Suppressor macrophage treated with lipopolysaccharide for 1 hour (primary cell): ENCODE measurements around the gene HHIP.

Experiments used
- DNase-seq, 3 donors: peaks; one replicate each; pipeline ENCODE4 v3.0.0-alpha.2; 2020 to 2022

The HHIP gene

DNA sequence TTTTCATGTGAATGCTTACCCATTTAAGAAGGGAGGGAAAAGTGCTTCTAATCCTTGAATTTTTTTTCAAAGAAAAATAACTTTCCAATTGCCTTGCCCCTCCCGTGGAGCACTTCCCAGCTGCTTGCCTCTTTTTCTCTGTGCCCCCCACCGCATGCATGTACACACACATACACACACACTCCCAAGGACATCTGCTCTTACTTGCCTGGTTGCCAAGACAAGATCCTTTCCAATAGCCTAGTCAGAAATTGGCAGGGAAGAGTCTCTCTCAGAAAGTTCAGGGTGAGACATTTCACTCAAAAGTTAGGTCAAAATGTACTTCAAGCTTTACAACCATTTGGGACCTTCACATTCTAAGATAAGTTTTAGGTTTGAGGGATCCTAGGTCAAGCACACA is 10.9 kb downstream of the HHIP start:
- no peak for DNase-seq

DNA sequence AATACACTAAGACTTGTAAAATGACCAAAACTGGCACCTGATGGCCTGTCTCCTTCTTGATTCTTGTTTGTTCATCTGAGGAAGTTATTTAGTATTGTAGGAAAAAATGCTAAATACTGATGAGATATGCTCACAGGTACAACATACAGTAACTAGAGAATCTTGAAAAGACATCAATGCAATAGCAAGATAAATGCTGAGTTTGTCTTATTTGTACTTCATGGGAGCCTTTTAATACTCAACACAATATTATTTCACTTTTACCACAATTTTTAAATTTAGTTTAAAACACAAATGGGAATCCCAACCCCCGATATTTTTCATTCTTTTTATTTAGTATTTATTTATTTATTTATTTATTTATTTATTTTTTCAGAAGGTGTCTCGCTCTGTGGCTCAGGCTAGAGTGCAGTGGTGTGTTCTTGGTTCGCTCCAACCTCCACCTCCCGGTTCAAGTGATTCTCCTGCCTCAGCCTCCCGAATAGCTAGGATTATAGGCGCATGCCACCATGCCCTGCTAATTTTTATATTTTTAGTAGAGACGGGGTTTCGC is 12.1 kb downstream of the HHIP start:
- no peak for DNase-seq

DNA sequence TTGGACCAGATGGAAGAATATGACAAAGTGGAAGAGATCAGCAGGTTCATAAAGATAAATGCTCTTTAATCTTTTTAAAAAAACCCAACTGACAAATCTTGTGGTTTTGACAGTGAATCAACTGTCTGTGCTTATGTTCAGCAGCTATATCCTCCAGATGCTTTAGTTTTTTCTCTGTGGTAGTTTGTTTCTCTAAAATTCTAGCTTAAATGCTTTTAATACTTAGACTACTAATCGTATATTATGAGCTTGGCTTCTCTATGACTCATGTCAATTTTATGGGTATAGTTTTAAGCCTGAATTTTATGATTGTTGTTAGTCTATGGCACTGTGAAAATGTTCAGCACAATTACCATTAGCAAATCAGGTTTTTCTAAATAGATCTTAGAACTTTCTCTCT is 12.9 kb downstream of the HHIP start:
- DNase-seq, result no peak

DNA sequence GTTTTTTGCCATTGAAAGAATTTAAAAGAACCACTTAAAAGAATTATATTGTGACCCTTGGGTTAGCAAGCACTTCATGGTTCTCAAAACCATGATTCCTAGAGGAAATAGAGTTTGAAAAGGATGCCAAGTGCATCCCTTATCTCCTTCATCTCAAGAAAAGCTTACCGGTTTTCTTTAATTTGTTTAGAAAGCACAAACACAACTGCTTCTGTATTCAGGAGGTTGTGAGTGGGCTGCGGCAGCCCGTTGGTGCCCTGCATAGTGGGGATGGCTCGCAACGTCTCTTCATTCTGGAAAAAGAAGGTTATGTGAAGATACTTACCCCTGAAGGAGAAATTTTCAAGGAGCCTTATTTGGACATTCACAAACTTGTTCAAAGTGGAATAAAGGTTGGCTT is 13.5 kb downstream of the HHIP start:
- no peak for DNase-seq

DNA sequence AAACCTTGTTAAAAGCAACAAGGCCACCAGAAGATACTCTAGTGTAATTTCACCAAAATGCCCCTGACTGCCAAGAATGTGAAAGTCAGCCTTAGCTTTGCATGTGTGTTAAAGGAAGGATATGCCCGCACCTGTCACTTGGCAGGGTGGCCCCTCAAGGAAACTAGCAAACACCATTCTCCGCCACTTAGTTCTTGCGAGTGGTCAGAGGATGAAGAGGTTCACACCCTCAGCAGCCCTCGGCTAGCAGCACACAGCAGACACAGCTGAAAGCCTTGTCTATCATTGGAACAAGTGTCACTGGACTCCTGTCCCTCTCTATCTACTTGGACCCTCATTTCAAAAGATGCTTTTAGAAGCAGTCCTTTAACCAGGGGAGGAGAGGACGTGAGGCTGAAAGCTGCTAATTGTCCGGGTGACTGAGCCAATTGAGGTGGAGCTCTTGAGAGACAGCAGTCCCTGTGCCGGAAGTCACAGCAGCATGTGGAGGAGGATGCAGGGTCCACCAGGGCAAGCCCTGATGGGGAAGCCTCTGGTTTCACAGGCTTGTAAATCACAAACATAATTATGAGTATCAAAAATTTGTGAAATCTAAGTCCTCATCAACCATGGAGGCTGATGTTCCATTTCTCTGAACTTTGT is 18.0 kb downstream of the HHIP start:
- no peak for DNase-seq

DNA sequence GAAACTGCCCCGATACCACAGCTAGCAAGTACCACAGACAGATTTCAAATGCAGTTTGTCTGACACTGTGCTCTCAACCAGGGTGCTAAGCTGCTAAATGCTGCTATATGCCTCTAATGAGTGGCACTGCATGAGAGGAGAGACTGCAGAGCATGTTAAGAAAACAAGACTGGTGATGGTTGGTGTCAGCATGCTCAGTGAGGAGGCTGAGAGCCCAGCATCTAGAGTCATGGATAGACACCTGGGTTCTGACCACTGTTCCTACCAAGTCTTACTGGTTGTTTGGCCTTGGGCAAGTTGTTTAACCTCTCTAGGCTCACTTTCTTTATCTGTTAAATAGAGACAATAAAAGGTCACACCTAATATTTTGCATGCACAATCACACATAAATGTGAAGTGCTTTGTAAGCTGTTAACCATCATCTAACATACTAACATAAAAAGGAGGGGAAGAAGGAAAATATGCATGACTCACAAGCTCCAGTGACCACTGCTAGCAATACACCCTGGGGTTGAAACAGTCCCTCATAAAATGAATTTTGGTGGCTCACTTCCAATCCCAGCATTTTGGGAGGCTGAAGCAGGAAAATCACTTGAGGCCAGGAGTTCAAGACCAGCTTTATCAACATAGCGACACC is 20.7 kb downstream of the HHIP start:
- DNase-seq, result no peak

DNA sequence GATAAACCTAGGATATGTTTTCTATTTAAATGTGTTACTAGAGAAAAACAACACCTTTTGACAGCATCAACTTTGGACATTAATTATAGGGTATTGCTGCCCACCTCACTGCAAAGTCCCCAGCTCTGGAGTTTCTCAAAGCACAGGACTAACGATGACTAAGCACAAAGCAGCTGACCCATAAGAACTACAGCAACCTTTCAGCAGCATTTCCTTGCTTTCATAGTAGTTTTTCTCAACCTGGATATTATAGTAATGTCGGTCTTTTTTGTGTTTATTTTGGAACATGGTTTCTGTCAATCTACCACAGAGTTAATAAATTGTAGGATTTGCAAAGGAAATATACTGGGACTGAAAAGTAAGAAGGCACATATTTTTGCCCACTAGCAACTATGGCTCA is 21.5 kb downstream of the HHIP start:
- no peak for DNase-seq

DNA sequence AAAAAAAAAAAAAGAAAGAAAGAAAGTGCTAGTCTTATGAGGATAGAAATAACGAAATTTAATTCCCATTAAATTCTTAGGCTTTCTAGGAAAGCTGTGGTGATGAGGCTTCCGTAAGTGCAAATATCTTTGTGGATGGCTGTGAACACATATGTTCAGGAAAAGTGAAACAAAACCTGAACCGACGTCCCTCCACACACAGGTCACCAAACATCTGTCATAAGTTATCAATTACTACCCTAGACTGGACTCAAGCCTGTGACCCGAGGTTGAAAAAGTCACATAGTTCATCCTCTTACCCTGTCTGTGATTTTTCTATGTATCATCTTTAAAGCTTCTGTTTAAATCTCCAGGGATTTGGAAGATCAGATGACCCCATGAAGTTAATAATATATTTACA is 24.8 kb downstream of the HHIP start:
- no peak for DNase-seq

DNA sequence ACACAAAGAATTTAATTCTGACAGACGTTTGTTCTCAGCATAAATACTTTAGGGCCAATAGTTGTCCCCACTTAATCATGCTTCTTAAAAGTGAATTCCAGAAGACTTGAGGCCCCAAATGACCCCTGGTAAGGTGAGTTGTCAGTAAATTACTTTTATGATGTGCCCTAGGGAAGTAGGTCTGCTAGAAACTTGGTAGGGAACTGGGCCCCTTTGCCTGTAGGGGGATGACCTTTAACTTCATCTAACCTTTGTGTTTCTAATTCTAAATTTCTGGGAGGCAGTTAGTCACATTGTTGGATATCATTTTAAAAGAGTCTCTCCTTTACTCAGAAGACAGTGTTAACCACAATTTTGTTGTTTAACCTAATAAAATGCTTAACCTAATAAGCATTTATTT is 28.8 kb downstream of the HHIP start:
- DNase-seq, result no peak

DNA sequence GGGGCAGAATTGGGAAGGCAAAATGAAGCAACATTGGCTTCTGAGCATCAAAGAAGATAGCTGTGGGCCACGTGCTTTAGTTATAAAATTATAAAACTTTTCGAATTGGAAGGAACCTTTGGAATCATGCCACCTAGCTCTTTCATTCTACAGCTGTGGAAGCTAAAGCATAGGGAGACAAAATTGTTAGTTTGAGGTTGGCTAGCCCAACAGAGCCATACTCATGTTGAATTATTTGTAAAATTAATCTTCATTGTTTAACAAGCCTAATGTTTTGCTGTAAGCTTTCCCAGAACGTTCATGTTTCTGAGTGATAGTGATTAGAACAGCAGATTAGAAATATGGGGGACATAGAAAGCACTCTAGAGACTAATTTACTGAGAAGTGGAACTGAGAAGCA is 35.9 kb downstream of the HHIP start:
- DNase-seq, result no peak

DNA sequence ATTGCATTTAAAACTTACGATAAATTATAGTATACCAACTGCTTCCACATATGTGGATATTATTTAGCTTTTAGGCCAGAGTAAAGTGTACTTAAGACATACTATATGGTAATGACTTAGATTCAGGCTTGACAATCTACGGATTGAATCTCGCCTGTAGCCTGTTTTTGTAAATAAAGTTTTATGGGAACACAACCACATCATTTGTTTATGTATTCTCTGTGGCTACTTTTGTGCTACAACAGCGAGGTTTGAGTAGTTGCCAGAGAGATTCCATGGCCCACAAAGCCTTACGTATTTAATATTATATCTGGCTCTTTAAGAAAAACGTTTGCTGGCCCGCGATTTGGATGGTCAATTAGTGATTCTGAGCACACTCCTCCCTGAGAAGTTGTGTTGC is 37.6 kb downstream of the HHIP start:
- no peak for DNase-seq

DNA sequence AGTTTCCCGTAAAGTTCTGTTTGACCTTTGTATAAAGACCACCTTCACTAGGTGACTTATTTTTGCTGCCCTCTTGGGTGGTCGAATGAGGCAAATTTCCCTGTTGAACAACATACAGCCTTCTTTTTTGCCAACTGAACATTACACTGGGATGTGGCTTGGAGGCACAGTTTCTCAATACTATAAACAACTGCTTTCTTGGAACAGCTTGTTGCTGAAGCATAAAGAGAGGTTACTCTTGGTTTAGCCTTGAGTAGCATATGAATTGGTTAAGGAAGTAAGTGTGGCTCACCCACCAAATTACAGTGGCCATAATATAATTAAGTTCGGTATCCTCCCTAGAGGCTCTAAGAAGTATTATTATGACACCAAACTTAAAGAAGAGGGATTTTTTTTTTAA is 40.0 kb downstream of the HHIP start:
- no peak for DNase-seq

DNA sequence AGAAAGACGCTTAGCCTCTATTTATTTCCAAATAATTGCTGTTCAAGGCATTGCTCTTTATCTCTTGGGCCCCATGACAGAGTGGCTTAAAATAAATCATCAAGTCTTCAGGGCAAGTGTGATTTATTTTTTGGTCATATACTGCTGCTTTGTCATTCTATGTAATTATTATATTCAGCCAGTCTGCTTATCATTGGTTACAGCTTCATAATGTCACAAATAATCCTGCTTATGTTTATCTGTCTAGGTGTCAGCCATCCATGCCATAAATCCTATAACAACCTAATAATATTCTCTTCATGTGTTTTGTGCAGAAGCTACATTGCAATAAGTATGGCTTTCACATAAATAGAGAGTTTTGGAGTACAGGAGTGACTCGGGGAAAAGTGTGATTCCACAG is 41.0 kb downstream of the HHIP start:
- DNase-seq, result no peak

DNA sequence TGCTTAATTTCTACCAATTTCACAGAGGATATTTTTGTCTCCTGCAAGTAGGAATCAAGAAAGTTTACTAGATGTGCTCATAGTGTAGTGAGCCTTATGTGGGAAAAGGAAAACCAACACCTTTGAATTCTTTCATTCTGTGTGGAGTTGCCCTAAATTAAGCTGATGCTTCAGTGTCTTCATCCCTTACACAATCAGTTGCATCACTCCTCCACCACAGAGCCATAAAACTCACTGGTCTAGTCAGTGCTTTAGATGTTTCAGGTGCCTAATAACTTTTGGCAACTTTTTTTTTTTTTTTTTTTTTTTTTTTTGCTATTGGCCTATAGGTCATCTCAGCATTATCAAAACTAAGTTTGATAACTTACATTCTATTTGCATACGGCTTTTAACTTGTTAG is 41.5 kb downstream of the HHIP start:
- no peak for DNase-seq

DNA sequence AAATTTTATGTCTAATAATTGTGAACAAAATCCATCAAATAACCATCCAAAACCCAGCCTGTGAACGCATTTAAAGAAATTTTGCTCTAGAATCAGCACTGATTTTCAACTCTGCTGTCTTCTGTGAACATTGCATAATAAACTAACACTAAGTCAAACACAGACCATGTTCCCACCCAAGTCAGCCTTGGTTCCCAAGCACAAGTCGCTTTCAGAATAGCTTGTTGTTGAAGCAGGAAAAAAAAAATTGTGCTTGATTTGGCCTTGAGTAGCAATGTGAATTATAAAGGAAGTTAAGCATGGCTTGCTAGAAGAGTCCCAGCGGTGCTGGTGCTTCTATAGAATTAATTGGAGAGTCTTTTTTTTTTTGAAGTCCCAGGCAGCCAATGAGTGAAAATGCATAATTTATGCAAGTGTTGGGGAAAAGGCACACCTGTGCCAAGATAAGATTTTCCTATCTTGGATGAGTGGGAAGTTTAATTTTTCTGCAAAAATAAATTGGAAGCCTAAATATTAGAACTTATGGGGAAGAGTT is 42.1 kb downstream of the HHIP start:
- DNase-seq, result no peak

DNA sequence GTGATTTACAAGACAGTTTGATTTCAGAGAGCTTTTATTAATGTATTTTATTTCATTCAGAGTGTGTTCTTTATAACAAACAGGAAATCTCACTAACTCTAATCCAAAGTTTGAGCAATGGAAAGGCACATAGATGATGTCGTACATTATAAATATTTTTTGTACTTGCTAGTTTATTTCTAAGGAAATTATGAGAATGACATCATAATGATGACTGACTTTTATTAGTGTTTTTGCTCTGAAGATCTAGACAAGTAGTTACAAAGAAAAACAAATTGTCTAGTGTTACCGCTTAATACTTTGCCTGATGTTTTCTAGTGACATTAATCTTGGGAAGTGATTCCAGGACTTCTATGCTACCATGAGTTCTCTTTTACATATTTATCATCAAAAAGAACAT is 43.2 kb downstream of the HHIP start:
- DNase-seq, result no peak

DNA sequence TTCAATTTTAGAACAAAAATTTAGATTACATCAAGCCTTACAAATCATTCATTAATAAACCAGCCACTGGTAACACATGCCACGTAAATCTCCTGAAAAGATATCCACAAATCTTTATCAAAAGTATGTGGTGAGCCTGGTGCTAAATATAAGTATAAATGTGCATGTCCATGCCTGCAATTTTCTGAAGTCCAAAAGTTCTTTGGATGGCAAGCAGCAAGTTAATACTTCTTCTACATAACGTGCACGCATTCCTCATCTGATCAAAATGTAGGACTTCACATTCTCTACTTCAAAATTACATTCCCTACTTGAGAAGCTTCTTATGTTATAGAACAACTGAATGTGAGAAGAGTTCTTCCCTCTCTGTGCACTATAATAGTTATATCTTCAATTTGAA is 49.8 kb downstream of the HHIP start:
- DNase-seq, result no peak

DNA sequence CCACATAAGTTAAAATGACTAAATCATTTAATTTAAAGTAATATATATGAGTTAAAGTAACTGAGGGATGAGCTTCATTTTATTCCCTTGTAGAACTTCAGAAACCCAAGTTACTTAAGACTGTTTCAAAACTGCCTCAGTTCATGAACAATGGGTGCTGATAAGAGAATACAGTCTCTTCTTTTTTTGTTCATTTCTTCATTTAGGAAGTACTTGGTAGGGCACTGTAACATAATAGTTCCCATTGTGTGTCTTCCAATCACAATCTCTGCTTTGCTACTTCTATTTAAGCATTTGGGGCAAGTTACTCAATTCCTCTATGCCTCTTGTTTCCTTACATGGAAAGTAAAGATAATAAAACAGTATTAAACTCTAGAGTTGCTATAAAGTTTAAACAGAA is 50.4 kb downstream of the HHIP start:
- DNase-seq, result no peak

DNA sequence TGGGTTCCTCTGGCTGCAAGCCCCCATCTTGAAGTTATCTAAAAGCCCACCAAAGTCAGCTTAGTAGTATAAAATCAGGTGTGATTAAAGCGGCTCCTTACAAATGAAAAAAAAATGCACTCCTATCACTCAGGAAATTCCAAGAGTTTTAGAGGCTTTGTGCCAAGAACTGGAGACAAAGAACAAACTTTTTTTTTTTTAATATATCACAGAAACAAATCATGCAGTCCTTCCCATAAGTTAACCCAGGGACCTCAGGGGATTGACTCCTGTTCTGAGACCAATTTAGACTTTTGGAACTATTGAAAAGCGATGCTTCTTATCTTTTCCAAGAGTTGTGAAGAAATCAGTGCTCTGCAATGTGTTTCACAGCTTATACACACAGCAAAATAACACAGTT is 53.6 kb downstream of the HHIP start:
- DNase-seq, result no peak

DNA sequence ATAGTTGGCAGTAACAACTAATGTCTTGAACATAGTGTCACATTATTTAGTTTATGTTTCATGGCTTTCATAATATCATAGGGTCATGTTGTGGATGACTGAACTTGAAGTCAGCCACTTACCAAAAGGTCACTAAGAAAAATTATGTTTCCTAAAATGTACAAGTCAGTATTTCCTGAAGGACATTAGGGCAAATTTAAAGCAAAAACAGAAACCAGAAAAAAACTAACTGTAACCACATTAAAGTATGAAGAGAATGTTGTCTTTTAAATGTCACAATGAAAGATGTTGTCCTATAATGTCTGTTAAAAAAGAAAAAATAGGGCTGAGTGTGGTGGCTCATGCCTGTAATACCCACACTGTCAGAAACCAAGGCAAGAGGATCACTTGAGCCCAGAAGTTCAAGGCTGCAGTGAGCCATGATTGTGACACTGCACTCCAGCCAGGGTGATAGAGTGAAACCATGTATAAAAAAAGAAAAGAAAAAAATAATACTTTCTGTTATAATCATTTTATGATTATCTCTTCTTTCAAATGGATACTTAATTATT is 55.8 kb downstream of the HHIP start:
- DNase-seq, result no peak

DNA sequence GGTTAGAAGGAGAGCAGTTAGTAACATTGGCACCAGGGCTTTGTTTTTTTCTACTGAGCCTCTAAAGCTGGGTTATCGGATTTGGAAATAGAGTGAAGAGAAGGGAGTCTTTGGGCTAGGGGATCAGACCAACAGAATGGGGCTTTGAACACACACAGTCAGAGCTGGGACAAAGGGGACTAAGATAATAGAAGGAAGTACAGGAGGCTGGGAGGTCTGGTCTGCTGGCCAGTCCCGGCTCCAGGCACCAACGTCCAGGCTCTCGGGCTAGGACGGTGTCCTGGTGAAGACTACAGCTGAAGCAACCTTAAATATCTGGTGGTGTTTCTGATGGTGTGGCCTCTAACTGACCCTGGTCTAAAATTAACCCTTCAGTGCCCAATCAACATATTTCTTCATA is 57.5 kb downstream of the HHIP start:
- no peak for DNase-seq

DNA sequence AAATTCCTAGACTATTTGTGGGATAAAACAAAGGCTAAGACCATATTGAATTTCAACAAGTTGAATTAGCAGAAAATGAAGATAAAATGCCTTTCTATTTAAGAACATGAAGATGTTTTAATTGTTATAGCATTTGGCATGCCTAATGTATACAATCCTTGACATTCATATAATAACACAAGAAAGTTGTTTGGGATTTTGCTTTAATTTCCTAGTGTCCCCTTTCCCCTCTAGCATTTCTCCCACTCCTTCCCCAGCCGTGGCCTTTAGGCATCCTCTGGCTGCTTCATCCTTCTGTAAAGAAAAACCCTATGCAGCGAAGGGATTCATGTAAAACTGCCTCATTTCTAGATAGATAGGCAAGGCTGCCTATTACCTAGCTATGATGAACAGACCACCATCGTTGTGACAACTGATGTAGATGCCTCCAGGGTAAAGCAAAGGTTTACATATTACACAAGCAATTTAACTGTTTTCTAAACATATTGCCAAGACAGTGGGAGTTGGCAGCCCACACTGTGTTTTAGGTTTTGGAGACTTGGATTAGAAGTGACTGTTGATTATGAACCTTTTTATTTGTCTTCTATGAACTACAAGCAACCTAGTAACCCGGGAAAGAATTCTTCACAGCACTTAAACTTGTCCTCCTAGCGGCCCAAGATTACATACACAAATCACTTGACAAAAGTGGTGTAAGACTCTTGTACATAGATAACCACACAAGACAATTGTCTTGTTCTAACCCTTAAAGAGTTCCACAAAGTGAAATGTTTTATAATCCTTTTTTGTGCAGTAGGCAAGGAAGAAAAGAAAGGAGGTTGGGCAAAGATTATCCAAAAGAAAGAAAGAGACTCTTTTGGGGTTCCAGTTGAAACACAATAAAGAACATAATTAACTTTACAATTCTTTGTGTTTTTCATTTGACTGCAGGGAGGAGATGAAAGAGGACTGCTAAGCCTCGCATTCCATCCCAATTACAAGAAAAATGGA is 59.9 kb downstream of the HHIP start:
- no peak for DNase-seq

DNA sequence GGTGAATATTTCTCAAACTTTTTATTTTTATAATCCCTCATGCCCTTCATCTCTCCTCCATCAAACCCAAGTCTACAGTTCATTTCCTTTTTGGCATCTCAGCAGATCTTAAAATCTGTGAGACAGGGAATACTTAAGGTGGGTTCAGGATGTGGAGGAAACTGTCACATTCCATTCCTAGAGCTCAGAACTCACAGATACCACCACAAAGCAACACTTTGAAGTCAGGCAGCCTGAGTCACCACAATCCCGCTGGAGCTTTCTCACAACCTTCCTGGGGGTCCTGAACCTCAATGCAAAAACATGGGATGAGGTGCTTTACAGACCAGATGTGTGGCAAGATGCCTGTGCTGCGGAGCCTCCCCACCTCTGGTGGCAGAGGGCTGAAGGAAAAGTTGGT is 63.2 kb downstream of the HHIP start:
- no peak for DNase-seq
